ENCODE results near the gene PRDM16. TPM values are rescaled to one million over a fixed set of nuclear protein-coding genes. Genes with fewer than 3 reads are reported as not detected.

PRDM16 gene
- total RNA-seq, 1 experiment from 2014 or later, result 1.6 TPM

DNA sequence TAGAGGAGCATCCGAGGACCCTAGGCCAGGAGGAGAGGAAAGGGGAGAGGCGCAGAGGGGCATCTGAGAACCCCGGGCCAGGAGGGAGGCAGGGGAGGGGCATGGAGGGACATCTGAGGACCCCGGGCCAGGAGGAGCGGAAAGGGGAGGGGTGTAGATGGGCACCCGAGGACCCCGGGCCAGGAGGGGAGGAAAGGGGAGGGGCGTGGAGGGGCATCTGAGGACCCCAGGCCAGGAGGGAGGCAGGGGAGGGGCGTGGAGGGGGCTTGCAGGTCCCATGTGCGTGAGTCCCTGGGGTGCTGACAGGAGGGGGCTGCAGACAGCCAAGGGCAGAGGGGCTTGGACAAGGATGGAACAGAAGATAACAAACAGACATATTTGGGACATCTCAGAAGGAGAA, 195.5 kb downstream of the PRDM16 start (continued):
- TF ChIP-seq, protein P1, sequence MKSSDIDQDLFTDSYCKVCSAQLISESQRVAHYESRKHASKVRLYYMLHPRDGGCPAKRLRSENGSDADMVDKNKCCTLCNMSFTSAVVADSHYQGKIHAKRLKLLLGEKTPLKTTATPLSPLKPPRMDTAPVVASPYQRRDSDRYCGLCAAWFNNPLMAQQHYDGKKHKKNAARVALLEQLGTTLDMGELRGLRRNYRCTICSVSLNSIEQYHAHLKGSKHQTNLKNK (CRISPR knock-in tag; IDR thresholded peaks at IDR 0.05), result no peak
- TF ChIP-seq RELA (CRISPR knock-in tag; IDR thresholded peaks at IDR 0.05; ENCODE audit: borderline replicate concordance) (no peak), ZBTB43 (CRISPR knock-in tag; IDR thresholded peaks at IDR 0.05) (no peak), JUN (CRISPR knock-in tag; IDR thresholded peaks at IDR 0.05) (no peak), MYBL2 (CRISPR knock-in tag; IDR thresholded peaks at IDR 0.05) (no peak), IRF2 (CRISPR knock-in tag; IDR thresholded peaks at IDR 0.05; ENCODE audit: borderline replicate concordance, low read depth) (no peak), CBFB (CRISPR knock-in tag; IDR thresholded peaks at IDR 0.05; ENCODE audit: low read depth) (no peak), ESRRA (CRISPR knock-in tag; IDR thresholded peaks at IDR 0.05; ENCODE audit: borderline replicate concordance) (no peak), ATF1 (CRISPR knock-in tag; IDR thresholded peaks at IDR 0.05) (no peak), ZNF396 (CRISPR knock-in tag; IDR thresholded peaks at IDR 0.05; ENCODE audit: borderline replicate concordance) (no peak)
- TF ChIP-seq, protein P2, sequence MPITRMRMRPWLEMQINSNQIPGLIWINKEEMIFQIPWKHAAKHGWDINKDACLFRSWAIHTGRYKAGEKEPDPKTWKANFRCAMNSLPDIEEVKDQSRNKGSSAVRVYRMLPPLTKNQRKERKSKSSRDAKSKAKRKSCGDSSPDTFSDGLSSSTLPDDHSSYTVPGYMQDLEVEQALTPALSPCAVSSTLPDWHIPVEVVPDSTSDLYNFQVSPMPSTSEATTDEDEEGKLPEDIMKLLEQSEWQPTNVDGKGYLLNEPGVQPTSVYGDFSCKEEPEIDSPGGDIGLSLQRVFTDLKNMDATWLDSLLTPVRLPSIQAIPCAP (CRISPR knock-in tag; IDR thresholded peaks at IDR 0.05), result no peak
- TF ChIP-seq, protein P3, sequence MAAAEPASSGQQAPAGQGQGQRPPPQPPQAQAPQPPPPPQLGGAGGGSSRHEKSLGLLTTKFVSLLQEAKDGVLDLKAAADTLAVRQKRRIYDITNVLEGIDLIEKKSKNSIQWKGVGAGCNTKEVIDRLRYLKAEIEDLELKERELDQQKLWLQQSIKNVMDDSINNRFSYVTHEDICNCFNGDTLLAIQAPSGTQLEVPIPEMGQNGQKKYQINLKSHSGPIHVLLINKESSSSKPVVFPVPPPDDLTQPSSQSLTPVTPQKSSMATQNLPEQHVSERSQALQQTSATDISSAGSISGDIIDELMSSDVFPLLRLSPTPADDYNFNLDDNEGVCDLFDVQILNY (CRISPR knock-in tag; IDR thresholded peaks at IDR 0.05), result no peak
- TF ChIP-seq, protein P4, sequence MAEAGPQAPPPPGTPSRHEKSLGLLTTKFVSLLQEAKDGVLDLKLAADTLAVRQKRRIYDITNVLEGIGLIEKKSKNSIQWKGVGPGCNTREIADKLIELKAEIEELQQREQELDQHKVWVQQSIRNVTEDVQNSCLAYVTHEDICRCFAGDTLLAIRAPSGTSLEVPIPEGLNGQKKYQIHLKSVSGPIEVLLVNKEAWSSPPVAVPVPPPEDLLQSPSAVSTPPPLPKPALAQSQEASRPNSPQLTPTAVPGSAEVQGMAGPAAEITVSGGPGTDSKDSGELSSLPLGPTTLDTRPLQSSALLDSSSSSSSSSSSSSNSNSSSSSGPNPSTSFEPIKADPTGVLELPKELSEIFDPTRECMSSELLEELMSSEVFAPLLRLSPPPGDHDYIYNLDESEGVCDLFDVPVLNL (CRISPR knock-in tag; IDR thresholded peaks at IDR 0.05; ENCODE audit: borderline replicate concordance, low read depth), result no peak

- H3K36me3 Mint-ChIP-seq, result no peaks in the 10 kb centered on the region
- no peaks in the 10 kb centered on the region for H3K27me3 Mint-ChIP-seq (ENCODE audit: low read depth)
- POLR2A ChIA-PET, result no interaction called here
- DNase-seq (ENCODE audit: low spot score) (no peak), ATAC-seq (no peak)
- H3K4me1 Mint-ChIP-seq, result no peaks in the 10 kb centered on the region; the same call in 1 of the 2 replicates
- no peak overlapping the region for H3K4me3 Mint-ChIP-seq
- CTCF ChIA-PET, result interaction anchor here (1.0 to 1.4 kb wide), 2 partner anchors 117 to 159 kb away, joined by 3 to 10 read pairs; no protein-coding TSS in a partner anchor
- H3K9me3 Mint-ChIP-seq, result no peaks in the 10 kb centered on the region
- no peak overlapping the region for H3K27ac Mint-ChIP-seq
- TF ChIP-seq, protein P5, sequence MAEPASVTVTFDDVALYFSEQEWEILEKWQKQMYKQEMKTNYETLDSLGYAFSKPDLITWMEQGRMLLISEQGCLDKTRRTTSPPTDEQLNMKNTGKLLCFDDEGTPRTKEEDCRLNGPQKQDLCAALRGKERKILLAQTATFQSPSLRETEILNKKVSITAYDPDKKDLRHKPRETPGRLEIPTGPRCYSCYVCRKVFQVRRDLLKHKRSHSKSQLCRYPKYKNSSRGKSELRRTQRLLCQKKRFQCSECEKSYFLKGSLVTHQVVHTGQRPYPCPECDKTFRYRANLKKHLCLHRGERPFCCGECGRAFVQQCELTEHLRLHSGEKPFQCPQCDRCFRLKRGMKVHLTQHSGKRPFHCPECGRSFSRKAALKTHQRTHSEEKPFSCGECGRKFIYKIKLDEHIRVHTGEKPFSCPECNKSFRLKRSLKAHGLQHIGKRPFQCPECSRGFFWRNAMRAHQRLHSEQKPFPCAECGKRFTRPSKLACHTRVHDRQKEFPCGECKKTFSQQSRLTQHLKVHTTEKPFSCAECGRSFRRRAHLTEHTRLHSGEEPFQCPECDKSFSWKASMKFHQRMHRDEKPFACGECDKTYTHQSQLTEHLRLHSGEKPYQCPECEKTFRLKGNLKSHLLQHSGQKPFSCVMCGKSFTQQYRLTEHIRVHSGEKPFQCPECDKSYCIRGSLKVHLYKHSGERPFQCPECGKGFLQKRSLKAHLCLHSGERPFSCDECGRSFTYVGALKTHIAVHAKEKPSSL (CRISPR knock-in tag; conservative IDR thresholded peaks at IDR 0.05), result no peak
- TF ChIP-seq KAT7 (CRISPR knock-in tag; IDR thresholded peaks at IDR 0.05; ENCODE audit: borderline replicate concordance) (no peak), PRRX2 (CRISPR knock-in tag; IDR thresholded peaks at IDR 0.05) (no peak), ZNF396 (CRISPR knock-in tag; IDR thresholded peaks at IDR 0.05; ENCODE audit: borderline replicate concordance) (no peak), CTCF (IDR thresholded peaks at IDR 0.05) (no peak), CBFB (CRISPR knock-in tag; IDR thresholded peaks at IDR 0.05; ENCODE audit: low read depth) (no peak), ZNF423 (CRISPR knock-in tag; IDR thresholded peaks at IDR 0.05) (no peak), HMGA2 (CRISPR knock-in tag; IDR thresholded peaks at IDR 0.05) (no peak), GRHL2 (CRISPR knock-in tag; IDR thresholded peaks at IDR 0.05; ENCODE audit: insufficient replicate concordance, severe bottlenecking) (no peak), JAZF1 (CRISPR knock-in tag; IDR thresholded peaks at IDR 0.05) (no peak), FOXP1 (CRISPR knock-in tag; IDR thresholded peaks at IDR 0.05; ENCODE audit: borderline replicate concordance) (no peak)
- TF ChIP-seq, protein P6, sequence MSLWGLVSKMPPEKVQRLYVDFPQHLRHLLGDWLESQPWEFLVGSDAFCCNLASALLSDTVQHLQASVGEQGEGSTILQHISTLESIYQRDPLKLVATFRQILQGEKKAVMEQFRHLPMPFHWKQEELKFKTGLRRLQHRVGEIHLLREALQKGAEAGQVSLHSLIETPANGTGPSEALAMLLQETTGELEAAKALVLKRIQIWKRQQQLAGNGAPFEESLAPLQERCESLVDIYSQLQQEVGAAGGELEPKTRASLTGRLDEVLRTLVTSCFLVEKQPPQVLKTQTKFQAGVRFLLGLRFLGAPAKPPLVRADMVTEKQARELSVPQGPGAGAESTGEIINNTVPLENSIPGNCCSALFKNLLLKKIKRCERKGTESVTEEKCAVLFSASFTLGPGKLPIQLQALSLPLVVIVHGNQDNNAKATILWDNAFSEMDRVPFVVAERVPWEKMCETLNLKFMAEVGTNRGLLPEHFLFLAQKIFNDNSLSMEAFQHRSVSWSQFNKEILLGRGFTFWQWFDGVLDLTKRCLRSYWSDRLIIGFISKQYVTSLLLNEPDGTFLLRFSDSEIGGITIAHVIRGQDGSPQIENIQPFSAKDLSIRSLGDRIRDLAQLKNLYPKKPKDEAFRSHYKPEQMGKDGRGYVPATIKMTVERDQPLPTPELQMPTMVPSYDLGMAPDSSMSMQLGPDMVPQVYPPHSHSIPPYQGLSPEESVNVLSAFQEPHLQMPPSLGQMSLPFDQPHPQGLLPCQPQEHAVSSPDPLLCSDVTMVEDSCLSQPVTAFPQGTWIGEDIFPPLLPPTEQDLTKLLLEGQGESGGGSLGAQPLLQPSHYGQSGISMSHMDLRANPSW (CRISPR knock-in tag; conservative IDR thresholded peaks at IDR 0.05; ENCODE audit: low read depth), result no peak
Measured at GRCh38 chr1:3265835-3266805, 197.1 kb downstream of the PRDM16 start.
